ENCODE data around the gene RNF8. TPM values are rescaled to one million over a fixed set of nuclear protein-coding genes. Genes with fewer than 3 reads are reported as not detected.
A peak's percentile ranks its signal among the peaks of the same experiment; 100 is the strongest.

RNF8 gene
- polyA plus RNA-seq, 4 donors, result 25.9 to 28.8 (median 27.8) TPM

DNA sequence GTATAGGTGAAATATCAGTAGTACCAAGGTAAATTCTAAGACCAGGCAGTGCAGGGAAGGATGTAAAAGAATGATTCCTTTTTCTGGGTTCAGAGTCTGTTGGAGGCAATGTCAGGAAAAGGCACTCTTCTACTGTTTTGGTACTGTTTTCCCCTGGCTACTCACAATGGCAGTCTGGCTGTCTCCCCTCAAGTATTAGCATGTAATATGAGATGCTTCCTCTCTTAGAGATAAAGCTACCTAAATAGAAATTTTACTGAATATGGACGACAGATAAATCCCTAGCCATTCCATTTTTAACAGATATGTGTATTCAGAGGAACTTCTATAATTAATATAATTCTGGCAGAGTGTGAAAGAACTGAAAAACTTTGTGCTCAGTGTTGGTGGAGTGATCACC is 3.5 kb downstream of the RNF8 start:
- no peak for DNase-seq (ENCODE audit: low read depth in 4 of 4, low spot score in 3 of 4)

DNA sequence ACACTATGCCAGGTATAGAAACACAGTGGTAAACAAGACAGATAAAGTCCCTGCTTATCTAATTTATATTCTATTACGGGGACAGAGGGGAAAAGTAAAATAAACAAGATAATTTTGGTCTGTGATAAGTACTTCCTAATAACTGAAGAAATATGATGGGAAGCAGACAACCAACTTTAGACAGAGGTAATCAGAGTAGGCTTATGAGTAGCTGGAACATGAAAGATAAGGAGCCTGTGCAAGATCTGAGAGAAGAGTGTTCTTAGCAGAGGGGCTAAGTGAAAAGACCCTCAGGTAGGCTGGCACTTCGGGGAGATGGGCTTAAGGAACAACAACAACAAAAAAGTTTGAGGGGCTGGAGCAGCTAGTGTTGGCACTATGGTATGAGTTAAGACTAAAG is 4.1 kb downstream of the RNF8 start:
- DNase-seq (ENCODE audit: low read depth in 4 of 4, low spot score in 3 of 4), result no peak

DNA sequence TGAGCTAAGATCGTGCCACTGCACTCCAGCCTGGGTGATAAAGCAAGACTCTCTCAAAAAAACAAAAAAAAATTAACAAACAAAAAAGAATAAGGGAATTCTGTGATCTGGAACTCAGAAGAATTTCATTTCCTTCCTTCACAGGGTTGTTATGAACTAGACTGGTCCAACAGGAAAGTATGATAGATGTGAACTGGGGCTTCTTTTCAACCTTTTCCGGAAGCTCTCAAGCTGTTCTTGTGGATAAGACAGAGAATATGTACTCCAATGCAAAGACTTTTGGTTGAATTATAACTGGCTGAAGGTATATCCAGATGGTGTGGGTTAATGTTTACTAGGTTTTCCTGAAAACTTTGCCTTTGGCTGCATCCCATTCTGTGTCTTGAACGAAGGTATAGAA is 5.3 kb downstream of the RNF8 start:
- DNase-seq (ENCODE audit: low read depth in 4 of 4, low spot score in 3 of 4), result no peak

DNA sequence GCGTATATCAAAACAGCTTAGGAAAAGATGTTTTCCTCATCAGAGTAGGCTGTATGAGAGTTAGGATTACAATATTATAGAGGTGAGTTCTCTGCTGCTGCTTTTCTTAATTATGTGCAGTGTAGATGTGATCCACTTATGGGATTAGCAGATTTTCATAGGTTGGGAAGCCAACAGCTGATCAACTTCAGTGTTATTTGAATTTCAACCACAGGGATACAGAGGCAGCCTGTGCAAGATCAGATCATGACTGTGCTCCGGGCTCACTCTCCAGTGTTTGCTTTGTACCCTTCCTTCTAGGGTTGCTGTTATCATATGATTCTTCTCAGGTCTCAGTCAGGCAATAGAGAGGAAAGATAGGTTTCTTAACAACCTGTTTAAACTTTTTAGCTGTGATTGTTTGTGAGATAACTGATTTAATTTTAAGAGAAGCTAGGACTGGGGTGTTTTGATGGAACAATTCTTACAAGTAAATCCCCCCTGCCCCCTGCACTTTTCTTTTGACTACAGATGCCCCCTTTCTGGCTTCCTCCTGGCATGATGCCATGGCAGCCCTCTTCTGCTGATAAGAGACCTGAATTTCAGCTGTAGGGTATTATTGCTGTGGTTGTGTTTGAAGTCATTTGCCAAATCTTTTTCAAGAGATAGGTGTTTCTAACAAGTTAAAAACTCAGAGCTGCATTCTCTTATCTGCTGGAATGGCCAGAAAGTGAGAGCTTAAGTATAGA is 8.5 kb downstream of the RNF8 start:
- no peak for DNase-seq (ENCODE audit: low read depth in 4 of 4, low spot score in 3 of 4)

DNA sequence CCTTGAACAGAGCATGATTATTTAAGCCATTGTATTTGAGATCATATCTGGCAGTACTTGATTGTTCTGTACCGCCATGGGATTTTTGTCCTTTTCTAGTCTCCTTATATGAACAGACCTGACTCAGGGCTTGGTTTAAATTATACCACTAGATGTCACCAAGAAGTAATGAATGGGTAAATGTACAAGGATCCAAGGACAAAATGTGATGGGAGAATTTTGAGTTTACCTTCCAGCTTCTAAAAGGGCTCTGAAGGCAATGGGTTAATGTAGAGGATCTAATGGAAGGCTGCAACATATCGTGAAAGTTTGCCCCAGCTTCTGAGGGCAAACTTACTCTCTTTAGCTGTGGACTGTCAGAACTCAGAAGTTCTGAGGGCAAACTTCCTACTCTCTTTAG is 12.0 kb downstream of the RNF8 start:
- no peak for DNase-seq (ENCODE audit: low read depth in 4 of 4, low spot score in 3 of 4)

DNA sequence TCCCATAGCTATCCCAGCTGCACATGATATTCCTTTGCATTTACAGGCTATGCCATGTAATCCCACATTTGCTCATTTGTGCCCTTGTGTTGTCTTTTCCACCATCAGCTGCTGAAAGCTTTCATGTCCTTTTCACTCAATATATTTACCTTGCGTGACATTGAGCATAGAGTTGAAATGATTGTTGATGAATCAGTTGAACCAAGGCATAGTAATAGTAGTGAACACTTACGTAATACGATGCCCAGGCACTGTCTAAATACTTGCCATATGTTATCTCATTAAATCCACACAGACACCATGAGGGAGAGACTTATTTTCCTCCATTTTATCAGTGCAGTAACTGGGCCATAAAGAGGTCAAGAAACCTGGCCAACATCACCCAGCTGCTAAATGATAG is 13.1 kb downstream of the RNF8 start:
- DNase-seq (ENCODE audit: low read depth in 4 of 4, low spot score in 3 of 4), result no peak

DNA sequence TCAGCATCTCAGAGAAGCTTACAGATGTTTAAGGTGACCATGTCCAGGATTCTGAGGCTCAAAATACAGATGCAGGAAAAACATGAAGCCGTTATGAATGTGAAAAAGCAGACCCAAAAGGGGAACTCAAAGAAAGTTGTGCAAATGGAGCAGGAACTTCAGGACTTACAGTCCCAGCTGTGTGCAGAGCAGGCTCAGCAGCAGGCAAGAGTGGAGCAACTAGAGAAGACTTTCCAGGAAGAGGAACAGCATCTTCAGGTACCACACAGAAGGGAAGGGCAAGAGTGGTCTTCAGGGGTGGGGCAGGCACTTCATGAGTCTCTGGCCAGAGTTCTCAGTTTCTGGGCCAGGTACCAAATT is 15.2 kb downstream of the RNF8 start:
- DNase-seq (ENCODE audit: low read depth in 4 of 4, low spot score in 3 of 4), result no peak

DNA sequence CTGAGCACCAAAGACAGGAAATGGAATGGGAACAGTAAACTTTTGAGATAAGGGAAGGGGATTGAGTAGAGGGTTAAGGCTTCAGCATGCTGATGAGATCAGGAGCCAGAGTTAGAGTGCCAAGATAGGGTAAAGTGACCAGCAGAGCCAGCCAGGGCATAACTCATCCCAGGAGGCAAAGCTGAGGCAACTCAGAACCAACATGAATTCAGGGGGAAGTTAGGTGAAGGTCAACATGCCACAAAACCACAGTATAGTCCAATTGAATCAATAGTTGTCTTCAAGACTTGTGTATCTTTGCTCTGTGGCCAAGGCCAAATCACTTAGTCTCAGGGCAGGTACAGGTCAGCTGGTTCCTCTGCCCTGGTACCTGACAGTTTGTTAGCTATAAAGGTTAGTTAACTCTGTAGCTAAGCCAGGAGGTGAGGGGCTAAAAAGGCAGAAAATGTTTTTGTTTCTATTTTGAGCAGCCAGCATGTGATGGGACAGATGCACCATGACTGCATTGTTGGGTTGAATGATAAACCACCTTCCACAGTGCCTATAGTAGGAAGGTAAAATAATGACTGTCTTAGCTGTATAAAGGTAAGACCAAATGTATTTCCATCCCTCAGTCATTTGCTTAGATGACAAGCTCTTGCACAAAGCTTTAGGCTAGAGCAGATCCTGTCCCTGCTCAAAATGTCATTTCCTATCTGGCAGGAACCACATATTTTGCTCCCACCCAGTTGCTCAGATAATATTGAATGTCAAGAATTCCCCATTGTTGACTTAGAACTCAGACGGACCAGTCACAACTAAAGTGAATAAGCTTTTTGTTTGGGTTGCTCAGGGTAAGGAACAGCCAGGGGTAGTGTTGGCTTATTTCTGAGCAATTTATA is 15.8 kb downstream of the RNF8 start:
- DNase-seq (ENCODE audit: low read depth in 4 of 4, low spot score in 3 of 4), result no peak

DNA sequence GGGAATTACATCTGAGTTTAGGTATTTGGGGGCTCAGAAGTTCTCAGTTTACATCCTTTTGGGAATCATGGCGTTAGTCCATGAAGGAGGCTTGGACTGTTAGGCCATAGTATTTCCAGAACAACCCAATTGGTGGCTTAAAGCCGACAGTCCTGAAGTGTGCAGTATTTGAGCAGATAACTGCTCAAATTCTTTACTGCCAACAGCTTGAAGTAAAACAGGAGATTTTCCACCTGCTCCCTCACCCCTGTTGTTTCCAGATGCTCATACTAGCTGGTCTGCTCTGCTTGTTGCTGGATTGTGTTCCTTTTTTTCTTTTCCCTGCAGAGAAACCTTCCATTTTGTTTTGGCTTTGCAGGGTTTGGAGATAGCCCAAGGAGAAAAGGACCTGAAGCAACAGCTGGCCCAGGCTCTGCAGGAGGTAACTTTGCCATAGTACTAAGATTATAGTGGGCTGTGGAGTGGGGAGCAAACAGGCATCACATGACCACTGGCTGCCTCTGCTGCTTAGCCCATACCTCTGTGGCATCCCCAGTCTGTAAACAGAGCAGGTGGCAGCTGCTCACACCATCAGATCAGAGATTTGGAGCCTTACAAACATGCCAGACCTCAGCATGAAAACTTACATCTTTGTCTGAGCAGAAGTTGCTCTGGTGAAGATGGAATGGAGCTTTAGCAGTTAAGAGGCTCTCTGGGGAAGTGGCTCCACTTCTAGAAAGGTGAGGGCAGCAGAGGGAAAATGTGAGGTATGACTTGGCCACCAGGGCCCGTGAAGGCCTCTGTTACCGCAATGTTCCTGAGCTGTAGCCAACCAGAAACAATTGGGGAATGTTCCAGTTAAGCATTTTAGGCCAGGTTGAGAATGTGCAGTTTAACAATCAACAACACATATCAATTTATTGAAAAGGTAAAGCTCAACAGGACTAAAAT is 17.6 kb downstream of the RNF8 start:
- DNase-seq (ENCODE audit: low read depth in 4 of 4, low spot score in 3 of 4), result no peak

DNA sequence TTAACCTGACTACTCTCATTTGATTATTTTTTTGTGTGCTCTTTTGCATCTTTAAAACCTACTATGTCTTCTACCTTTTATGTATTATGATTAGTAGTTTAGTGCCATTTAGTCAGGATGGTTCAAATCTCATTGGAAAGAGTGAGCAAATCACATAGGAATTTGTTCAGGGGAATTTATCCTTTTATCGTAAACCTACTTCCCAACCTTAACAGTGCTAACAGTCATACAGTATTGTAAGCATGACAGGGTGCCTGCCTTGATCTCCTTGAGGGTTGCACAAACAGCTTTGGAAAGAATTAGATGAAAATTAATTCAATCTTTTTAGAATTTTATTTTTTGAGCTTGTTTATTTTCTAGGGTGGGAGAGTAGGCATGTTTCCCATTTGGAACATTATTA is 18.3 kb downstream of the RNF8 start:
- DNase-seq (ENCODE audit: low read depth in 4 of 4, low spot score in 3 of 4), result no peak

DNA sequence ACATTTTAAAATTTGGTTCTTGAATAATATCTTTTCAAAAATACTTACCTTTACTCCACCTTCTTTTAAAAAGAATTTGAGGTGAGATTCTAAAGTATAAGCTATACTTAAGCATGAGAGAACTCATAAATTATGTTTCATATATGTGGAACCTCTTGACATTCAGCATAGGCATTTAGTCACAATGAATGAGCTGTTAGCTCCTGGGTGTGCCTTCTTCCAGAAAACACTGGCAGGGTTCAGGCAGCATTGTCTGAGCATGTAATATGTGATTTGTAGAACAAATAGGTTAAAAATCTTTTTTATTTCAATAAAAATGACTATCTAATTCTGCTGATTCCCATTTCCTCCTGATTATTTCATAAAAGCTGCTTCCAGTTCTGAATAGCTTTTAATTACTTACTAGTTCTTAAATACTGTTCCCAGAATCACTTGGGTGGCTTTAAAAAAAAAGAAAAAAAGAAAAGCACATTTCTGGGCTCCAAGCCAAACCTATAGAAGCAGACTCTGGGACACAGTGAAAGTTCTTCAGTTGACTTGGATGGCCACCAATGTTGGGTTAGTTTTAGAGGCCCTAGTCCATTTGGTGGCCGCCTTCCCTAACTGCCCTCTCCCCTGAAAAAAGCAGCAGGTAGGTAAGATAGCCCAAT is 20.2 kb downstream of the RNF8 start:
- no peak for DNase-seq (ENCODE audit: low read depth in 4 of 4, low spot score in 3 of 4)

DNA sequence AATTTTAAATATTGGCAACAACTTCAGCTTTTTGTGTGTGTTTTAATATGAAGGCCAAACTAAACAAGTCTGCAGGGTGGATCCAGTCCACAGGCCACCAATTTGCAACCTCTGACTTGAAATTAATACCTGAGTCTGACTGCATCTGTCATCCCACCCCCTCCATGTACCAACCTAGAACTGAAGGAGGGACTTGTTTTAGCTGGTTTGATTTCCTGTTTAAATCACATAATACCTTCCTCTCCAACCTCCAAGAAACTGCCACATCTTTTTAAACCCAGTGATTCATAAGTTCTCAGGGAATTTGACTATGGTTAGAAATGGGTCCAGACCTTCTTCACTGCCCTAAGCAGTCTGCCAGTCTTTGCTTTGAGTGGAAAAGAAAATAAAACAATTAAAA is 21.6 kb downstream of the RNF8 start:
- DNase-seq (ENCODE audit: low read depth in 4 of 4, low spot score in 3 of 4), result no peak

DNA sequence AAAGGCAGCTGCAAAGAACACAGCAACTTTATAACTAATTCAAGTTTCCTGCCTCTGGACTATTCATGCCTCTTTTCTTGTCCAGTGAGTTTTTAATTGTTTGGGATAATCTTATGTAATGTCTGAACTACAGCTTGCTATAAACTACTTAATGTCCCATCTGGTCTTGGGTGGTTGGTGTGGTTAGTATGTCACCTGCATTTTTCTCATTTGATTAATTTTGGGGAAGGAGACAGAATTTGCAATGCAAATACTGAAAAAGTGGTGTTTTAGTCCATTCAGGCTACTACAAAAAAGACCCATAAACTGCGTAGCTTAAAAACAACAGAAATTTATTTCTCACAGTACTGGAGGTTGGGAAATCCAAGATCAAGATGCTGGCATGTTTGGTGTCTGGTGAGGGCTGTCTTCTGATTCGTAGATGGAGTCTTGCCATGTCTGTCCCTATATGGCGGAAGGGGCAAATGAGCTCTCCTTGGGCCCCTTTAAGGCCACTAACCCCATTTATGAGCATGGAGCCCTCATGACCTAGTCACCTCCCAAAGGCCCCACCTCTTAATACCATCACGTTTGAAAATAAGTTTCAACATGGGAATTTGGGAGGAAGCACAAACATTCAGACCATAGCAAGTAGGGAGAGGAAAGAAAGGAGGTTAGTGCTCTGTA is 22.4 kb downstream of the RNF8 start:
- no peak for DNase-seq (ENCODE audit: low read depth in 4 of 4, low spot score in 3 of 4)

DNA sequence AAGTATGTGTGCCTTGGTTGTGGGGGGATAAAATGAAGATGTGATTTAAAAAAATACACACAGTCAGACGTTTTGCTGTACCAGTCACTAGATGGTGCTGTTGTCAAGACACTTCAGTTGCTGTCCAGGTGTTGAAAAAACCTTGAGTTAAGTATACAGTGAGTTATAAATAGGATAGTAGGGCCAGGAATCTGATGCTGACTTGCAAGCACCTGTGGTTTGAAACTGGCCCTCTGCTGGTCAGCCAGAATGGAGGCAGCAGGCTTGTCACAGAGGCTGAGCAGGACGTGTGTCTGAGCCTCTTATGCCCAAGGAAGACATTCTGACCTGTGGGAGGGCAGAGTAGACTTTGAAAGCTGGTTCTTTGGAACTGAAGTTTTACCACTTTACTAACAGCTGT is 27.8 kb downstream of the RNF8 start:
- DNase-seq (ENCODE audit: low read depth in 4 of 4, low spot score in 3 of 4), result peak in 3 of 4 donors; percentile 22 to 35 (median 23)

DNA sequence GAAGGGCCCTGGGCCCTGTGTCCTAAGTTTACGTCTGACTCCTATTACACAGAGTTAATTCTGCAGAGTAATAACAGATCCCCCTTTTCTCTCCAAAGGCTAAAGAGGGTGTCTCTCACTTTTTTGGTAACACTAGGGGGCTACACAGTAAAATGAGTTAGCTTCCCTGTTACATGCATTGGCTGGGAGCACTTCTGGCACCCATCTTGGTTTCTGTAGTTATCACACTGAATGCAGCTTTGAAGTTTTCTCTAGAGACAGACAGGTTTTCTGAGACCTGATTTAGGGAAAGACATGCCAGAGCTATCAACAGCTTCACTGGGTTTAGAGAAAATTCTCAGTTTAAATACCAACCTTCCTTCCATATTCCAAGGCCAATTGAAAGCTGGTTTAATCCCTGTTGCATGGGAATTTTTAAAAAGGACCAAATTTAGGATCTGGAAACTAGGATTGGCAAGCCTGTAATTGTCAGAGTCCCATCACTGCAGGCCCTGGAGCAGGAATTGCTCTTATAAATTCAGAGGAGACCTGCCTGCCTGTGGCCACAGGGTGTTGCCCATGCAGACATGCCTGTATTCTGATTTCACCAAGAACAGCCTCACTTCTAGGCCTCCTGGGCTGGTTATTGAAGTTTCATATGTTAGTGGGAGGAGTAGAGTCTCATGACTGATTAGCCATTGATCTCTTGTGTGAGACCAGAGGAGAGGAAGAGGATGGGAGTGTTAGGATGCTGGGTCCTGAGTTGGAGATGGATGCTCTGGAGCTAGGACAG is 29.4 kb downstream of the RNF8 start:
- DNase-seq (ENCODE audit: low read depth in 4 of 4, low spot score in 3 of 4), result no peak

DNA sequence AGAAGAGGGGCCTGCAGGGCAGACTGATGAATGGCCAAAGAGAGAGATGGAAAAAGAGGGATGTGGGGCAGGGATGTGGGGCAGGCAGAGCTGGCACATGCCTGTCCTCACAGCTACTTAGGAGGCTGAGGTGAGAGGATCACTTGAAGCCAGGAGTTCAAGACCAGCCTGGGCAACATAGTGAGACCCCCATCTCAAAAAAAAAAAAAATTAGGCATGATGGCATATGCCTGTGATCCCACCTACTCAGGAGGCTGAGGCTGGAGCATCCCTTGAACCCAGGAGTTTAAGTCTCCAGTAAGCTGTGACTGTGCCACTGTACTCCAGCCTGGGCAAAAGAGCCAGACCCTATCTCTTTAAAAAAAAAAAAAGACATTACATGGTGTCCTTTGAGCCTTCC is 34.8 kb downstream of the RNF8 start:
- no peak for DNase-seq (ENCODE audit: low read depth in 4 of 4, low spot score in 3 of 4)

DNA sequence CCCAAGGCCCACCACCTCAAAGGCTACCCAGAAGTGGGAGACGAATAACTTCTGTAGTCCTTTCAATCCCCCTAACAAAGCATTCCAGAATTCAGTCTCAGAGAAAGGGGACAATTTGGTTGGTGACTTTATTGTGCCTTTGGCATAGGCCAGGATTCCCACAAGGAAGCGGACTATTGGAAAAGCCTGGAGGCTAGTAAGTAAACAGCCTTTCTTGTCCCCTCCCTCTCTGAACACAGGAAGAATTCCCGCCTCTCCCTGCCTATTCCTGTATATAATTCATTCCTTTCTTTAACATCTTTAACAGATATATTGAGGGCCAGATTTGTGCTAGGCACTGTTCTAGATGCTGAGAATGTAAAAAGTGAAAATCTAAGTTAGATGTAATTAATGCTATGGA is 36.1 kb downstream of the RNF8 start:
- DNase-seq (ENCODE audit: low read depth in 4 of 4, low spot score in 3 of 4), result no peak

DNA sequence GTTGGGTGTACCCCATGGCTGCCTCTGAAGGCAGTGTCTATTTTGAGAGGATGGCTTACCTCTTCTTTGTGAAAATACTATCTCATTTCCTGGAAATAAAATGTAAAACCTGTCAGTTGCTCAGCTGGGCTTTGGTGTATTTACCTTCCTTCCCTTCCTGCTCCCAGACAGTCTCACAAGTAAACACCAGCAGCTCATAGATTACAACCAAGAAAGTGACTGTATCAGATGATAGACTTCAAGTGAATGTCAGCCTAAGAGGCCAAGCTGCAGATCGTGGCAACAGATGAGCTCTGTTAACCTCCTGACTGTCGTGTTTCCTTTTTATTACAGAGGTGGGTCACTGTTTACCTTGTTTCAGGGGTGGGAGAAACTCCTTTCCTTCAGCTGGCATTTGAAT is 37.3 kb downstream of the RNF8 start:
- DNase-seq (ENCODE audit: low read depth in 4 of 4, low spot score in 3 of 4), result no peak

DNA sequence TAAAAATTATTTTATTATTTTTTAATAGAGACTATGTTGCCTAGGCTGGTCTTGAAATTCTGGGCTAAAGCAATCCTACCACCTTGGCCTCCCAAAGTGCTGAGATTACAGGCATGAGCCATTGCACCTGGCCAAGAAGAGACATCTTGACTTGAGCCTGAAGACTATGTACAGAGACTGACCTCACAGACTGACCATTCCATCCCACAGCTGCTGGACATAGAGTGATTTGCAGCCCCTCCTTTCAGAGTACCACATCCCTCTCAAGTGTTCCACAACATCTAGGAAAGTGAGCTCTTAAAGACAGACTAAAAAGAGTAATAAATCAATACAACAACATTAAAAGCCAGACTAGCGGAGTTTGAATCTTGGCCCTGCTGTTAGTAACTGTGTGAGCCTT is 39.0 kb downstream of the RNF8 start:
- DNase-seq (ENCODE audit: low read depth in 4 of 4, low spot score in 3 of 4), result no peak

Data from right renal pelvis (tissue), 4 donors.